ENCODE measurements around the gene TSPAN18.

- TF ChIP-seq CTCF (conservative IDR thresholded peaks at IDR 0.05; ENCODE audit: low read depth, low read length) (no peak), EZH2 (IDR thresholded peaks at IDR 0.05; ENCODE audit: low read length, unreplicated experiment) (no peak), EZH2phosphoT487 (IDR thresholded peaks at IDR 0.05; ENCODE audit: borderline replicate concordance, low read length) (no peak)
Observed at GRCh38 chr11:44790211-44790610, 63.4 kb downstream of the TSPAN18 start.
